Uterus (tissue), 2 donors: ENCODE data around the gene SREBF1.

Source experiments
- CTCF ChIP-seq, 4 experiments: fragments of 200-600 bp in 2 of 4; fragments of 450-650 bp in 2 of 4; sonication (generic) in 2 of 4; IDR thresholded peaks; one replicate each; pipeline ENCODE4 v1.5.1; 2016 to 2019; ENCODE audit warnings: antibody characterized with exemption in 4 of 4, mild to moderate bottlenecking in 2 of 4, moderate library complexity in 1 of 4
- POLR2A ChIP-seq, 2 donors: fragments of 450-650 bp; IDR thresholded peaks; one replicate each; pipeline ENCODE4 v1.6.1; 2016; ENCODE audit warnings: antibody characterized with exemption in 2 of 2, mild to moderate bottlenecking in 1 of 2, moderate library complexity in 1 of 2

- no peak for TF ChIP-seq POLR2A (IDR thresholded peaks at IDR 0.05)
- no peak for TF ChIP-seq CTCF (IDR thresholded peaks at IDR 0.05)
Measured at GRCh38 chr17:17794382-17794781, 42.4 kb downstream of the SREBF1 start.
